Neural cell (in vitro differentiated cells): Measurements from ENCODE around the gene LRCH1. TPM values are rescaled to one million over a fixed set of nuclear protein-coding genes. Genes with fewer than 3 reads are reported as not detected.

Experiments used
- H2AFZ ChIP-seq: fragments of 200-600, 300-800 bp; sonication (generic), shearing (Covaris generic); 2 replicates; pipeline ENCODE4 v1.6.0; 2014; ENCODE audit warnings: low read depth, mild to moderate bottlenecking, antibody characterized with exemption, low read length, moderate library complexity
- H3F3A ChIP-seq: fragments of 200-600 bp; shearing (Covaris generic); 2 replicates; pipeline ENCODE4 v1.6.1; 2016; ENCODE audit warnings: mild to moderate bottlenecking, moderate library complexity, mixed read lengths, antibody characterized with exemption, low read length; ENCODE audit not compliant: insufficient read depth, poor library complexity, severe bottlenecking
- H3K27ac ChIP-seq: fragments of 200-600, 300-800 bp; sonication (generic), shearing (Covaris generic); 2 replicates; pipeline ENCODE4 v1.5.1; 2014; ENCODE audit warnings: mild to moderate bottlenecking, low read length, moderate library complexity
- H3K27me3 ChIP-seq: fragments of 300-800, 200-600 bp; sonication (generic), shearing (Covaris generic); 2 replicates; pipeline ENCODE4 v1.6.0; 2014; ENCODE audit warnings: mild to moderate bottlenecking, low read depth, low read length, moderate library complexity; ENCODE audit not compliant: insufficient read depth
- H3K36me3 ChIP-seq: fragments of 300-800, 200-600 bp; sonication (generic), shearing (Covaris generic); 2 replicates; pipeline ENCODE4 v1.5.1; 2014; ENCODE audit warnings: mild to moderate bottlenecking, antibody characterized with exemption, low read length, moderate library complexity; ENCODE audit not compliant: insufficient read depth
- H3K4me2 ChIP-seq: fragments of 300-800, 200-600 bp; sonication (generic), shearing (Covaris generic); 2 replicates; pipeline ENCODE4 v1.6.0; 2014; ENCODE audit warnings: mild to moderate bottlenecking, low read length
- H3K4me3 ChIP-seq: fragments of 300-800, 200-600 bp; sonication (generic), shearing (Covaris generic); 2 replicates; pipeline ENCODE4 v1.5.1; 2014; ENCODE audit warnings: mild to moderate bottlenecking, low read length, moderate library complexity
- H3K79me2 ChIP-seq: fragments of 200-600 bp; shearing (Covaris generic); replicated peaks from 2 replicates; pipeline ENCODE4 v1.6.0; 2014; ENCODE audit warnings: mild to moderate bottlenecking, low read length, moderate library complexity; ENCODE audit not compliant: insufficient read depth
- H3K9ac ChIP-seq: fragments of 300-800, 200-600 bp; sonication (generic), shearing (Covaris generic); 2 replicates; pipeline ENCODE4 v1.6.1; 2016; ENCODE audit warnings: mild to moderate bottlenecking, low read length, mixed read lengths
- H3K9me2 ChIP-seq: fragments of 200-600 bp; shearing (Covaris generic); 2 replicates; pipeline ENCODE4 v1.6.1; 2016; ENCODE audit warnings: mild to moderate bottlenecking, low read length, mixed read lengths; ENCODE audit not compliant: insufficient read depth
- H3K9me3 ChIP-seq: fragments of 200-600, 300-800 bp; sonication (generic), shearing (Covaris generic); 2 replicates; pipeline ENCODE4 v1.6.1; 2016; ENCODE audit warnings: mild to moderate bottlenecking, mixed run types, low read length, moderate library complexity, mixed read lengths
- H4K20me1 ChIP-seq: fragments of 200-600 bp; shearing (Covaris generic); 2 replicates; pipeline ENCODE4 v1.6.1; 2016; ENCODE audit warnings: mild to moderate bottlenecking, mixed run types; ENCODE audit not compliant: insufficient read depth
- CTCF ChIP-seq: fragments of 450-650 bp; IDR thresholded peaks from 2 replicates; pipeline ENCODE4 v1.5.1; 2014; ENCODE audit warnings: antibody characterized with exemption, mild to moderate bottlenecking, moderate library complexity; ENCODE audit not compliant: poor library complexity, severe bottlenecking
- EP300 ChIP-seq: fragments of 450-650 bp; conservative IDR thresholded peaks from 2 replicates; pipeline ENCODE4 v1.6.1; 2014; ENCODE audit warnings: antibody characterized with exemption, mild to moderate bottlenecking, moderate library complexity; ENCODE audit not compliant: poor library complexity, severe bottlenecking
- EZH2 ChIP-seq: fragments of 200-600, 300-800 bp; shearing (Covaris generic), sonication (generic); IDR thresholded peaks from 2 replicates; pipeline ENCODE4 v1.6.1; 2014; ENCODE audit warnings: antibody characterized with exemption, low read length, borderline replicate concordance, mild to moderate bottlenecking; ENCODE audit not compliant: insufficient read depth, poor library complexity, severe bottlenecking
- MXI1 ChIP-seq: fragments of 450-650 bp; conservative IDR thresholded peaks from 2 replicates; pipeline ENCODE4 v1.6.1; 2014; ENCODE audit warnings: antibody characterized with exemption, mild to moderate bottlenecking; ENCODE audit not compliant: poor library complexity, severe bottlenecking
- POLR2AphosphoS5 ChIP-seq: IDR thresholded peaks from 2 replicates; pipeline ENCODE4 v1.6.1; 2012
- RAD21 ChIP-seq: fragments of 450-650 bp; conservative IDR thresholded peaks from 2 replicates; pipeline ENCODE4 v1.6.1; 2014; ENCODE audit warnings: antibody characterized with exemption, mild to moderate bottlenecking, moderate library complexity
- REST ChIP-seq: IDR thresholded peaks from 2 replicates; pipeline ENCODE4 v1.6.1; 2012; ENCODE audit warnings: borderline replicate concordance
- SMC3 ChIP-seq: fragments of 450-650 bp; conservative IDR thresholded peaks from 2 replicates; pipeline ENCODE4 v1.6.1; 2014; ENCODE audit warnings: antibody characterized with exemption, mild to moderate bottlenecking, moderate library complexity; ENCODE audit not compliant: poor library complexity
- TAF1 ChIP-seq: IDR thresholded peaks from 2 replicates; pipeline ENCODE4 v1.6.1; 2012; ENCODE audit warnings: low read depth
- polyA plus RNA-seq: library from polyadenylated mRNA; depleted of rRNA; stranded (reverse); fragments of >200 nt; gene quantifications from 2 replicates; pipeline ENCODE4 v1.2.3, GENCODE V29; 2014

Gene LRCH1
- polyA plus RNA-seq, 1 donor from 2014 or later = 15.4 TPM

- H3K9ac ChIP-seq = no peak overlapping the region
- H2AFZ ChIP-seq = no peak overlapping the region
- H3K4me3 ChIP-seq = no peak overlapping the region
- H3K9me3 ChIP-seq = no peaks in the 10 kb centered on the region
- H3K36me3 ChIP-seq = peaks cover 20% of the 10 kb centered on the region
- no peaks in the 10 kb centered on the region for H3F3A ChIP-seq
- H3K27ac ChIP-seq = no peak overlapping the region
- H3K27me3 ChIP-seq = no peaks in the 10 kb centered on the region
- H3K4me2 ChIP-seq = no peak overlapping the region
- H3K79me2 ChIP-seq = no peaks in the 10 kb centered on the region
- no peaks in the 10 kb centered on the region for H3K9me2 ChIP-seq
- H4K20me1 ChIP-seq = no peaks in the 10 kb centered on the region
- TF ChIP-seq MXI1 (no peak), TAF1 (no peak), POLR2AphosphoS5 (no peak), EP300 (no peak), SMC3 (no peak), EZH2 (no peak), RAD21 (no peak), CTCF (no peak), REST (no peak)
These were observed 173.4 kb downstream of the LRCH1 start for GRCh38 chr13:46726347-46726746.

GRCh38 chr13:46728777-46729176 is 175.8 kb downstream of the LRCH1 start:
- Histone ChIP-seq H3K9ac (no peak overlapping the region), H3K4me3 (no peak overlapping the region), H2AFZ (no peak overlapping the region), H3K9me2 (no peaks in the 10 kb centered on the region), H3K4me2 (no peak overlapping the region), H3K9me3 (no peaks in the 10 kb centered on the region), H3K36me3 (peaks cover 23% of the 10 kb centered on the region), H3F3A (no peaks in the 10 kb centered on the region), H3K27me3 (no peaks in the 10 kb centered on the region), H4K20me1 (no peaks in the 10 kb centered on the region), H3K79me2 (no peaks in the 10 kb centered on the region), H3K27ac (no peak overlapping the region)
- TF ChIP-seq TAF1 (no peak), EZH2 (no peak), MXI1 (no peak), SMC3 (no peak), CTCF (no peak), EP300 (no peak), POLR2AphosphoS5 (no peak), RAD21 (no peak)
